K562 (cell line): Measurements from ENCODE around the gene TLCD1.

ENCODE experiments used
- C11orf30 ChIP-seq: fragments of 450-650 bp; IDR thresholded peaks from 2 replicates; pipeline ENCODE4 v1.6.1; 2016; ENCODE audit warnings: low read depth, mild to moderate bottlenecking
- ETV1 ChIP-seq: fragments of 450-650 bp; conservative IDR thresholded peaks from 2 replicates; pipeline ENCODE4 v1.6.1; 2016; ENCODE audit warnings: missing genetic modification characterization, control low read depth, low read depth, missing compliant biosample characterization
- POLR2A ChIP-seq: fragments of 450-650 bp; conservative IDR thresholded peaks from 2 replicates; pipeline ENCODE4 v1.6.1; 2016
- TAF1 ChIP-seq: IDR thresholded peaks from 2 replicates; pipeline ENCODE4 v1.6.1; 2011; ENCODE audit warnings: mild to moderate bottlenecking, low read length, moderate library complexity; ENCODE audit not compliant: insufficient read depth, control insufficient read depth, severe bottlenecking; ENCODE audit errors: extremely low read depth
- ZC3H4 ChIP-seq: sonication (generic); formaldehyde crosslinking; IDR thresholded peaks from 2 replicates; pipeline ENCODE4 v1.9.0; 2021; ENCODE audit warnings: missing genetic modification reagents, borderline replicate concordance
- ZKSCAN1 ChIP-seq: fragments of 150-350 bp; IDR thresholded peaks from 2 replicates; pipeline ENCODE4 v1.6.1; 2016; ENCODE audit warnings: low read depth, low read length
- TF ChIP-seq, protein P1 (sequence below), 3 experiments: IDR thresholded peaks in 2 of 3; conservative IDR thresholded peaks in 1 of 3; 2 replicates each; pipeline ENCODE4 v1.5.1; 2011 to 2012; ENCODE audit warnings: low read length in 3 of 3, mild to moderate bottlenecking in 3 of 3, control low read depth in 2 of 3, improper control_type of control experiment in 1 of 3, inconsistent platforms in 1 of 3, low read depth in 1 of 3, mixed read lengths in 1 of 3, moderate library complexity in 1 of 3; ENCODE audit not compliant: insufficient read depth in 2 of 3
- TF ChIP-seq, protein P2 (sequence below): sonication (generic); formaldehyde crosslinking; IDR thresholded peaks from 2 replicates; pipeline ENCODE4 v1.8.0; 2022; ENCODE audit warnings: mild to moderate bottlenecking, missing genetic modification reagents, borderline replicate concordance

DNA sequence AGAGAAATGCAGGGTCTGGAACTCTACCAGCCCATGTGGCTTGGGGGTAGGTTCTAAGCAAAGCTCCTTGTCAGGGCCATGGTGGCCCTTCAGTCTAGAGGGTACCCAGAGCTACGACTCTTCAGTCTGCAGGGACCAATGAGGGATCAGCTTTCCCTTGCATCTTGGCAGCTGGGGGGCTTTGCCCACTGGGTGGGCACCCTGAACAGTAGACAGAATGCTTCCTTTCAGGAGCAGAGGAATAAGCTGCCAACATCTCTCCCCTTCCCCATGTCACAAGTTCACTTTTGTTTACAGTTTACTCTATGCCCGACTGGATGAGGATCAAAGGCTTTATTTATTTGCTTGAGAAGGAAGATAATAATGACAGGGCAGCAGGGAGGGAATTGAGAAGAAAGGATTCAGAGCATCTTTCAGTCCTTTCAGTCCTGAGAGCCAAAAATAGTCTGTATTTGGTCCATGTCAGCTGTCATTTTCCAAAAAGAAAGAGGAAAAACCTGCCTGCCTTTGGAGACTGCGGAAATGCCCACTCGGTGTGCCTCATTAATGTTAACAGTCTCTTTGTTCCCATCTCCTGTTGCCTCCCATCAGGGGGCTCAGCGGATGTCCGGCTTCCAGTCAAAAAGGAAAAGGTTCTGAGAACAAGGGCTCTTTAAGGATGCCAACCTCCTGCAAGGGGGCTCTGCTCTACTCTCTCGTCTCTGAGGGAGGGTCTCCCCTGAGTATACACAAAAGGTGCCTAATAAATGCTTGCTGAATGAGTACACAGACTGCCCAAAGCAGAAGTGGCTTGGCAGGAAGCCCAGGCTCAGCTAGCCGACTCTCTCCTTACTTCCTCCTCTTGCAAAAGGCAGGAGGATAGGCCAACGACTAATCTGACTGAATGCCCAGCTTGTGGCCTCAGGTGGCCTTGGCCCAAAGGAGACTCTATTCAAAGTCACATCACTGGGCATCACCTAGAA lies 34.8 kb upstream of the TLCD1 start:
- TF ChIP-seq, protein P1, sequence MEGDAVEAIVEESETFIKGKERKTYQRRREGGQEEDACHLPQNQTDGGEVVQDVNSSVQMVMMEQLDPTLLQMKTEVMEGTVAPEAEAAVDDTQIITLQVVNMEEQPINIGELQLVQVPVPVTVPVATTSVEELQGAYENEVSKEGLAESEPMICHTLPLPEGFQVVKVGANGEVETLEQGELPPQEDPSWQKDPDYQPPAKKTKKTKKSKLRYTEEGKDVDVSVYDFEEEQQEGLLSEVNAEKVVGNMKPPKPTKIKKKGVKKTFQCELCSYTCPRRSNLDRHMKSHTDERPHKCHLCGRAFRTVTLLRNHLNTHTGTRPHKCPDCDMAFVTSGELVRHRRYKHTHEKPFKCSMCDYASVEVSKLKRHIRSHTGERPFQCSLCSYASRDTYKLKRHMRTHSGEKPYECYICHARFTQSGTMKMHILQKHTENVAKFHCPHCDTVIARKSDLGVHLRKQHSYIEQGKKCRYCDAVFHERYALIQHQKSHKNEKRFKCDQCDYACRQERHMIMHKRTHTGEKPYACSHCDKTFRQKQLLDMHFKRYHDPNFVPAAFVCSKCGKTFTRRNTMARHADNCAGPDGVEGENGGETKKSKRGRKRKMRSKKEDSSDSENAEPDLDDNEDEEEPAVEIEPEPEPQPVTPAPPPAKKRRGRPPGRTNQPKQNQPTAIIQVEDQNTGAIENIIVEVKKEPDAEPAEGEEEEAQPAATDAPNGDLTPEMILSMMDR (IDR thresholded peaks at IDR 0.05 in 2 of 3, conservative IDR thresholded peaks at IDR 0.05 in 1 of 3; ENCODE audit: insufficient read depth in 2 of 3, low read depth in 1 of 3, low read length in 3 of 3) = no peak
- TF ChIP-seq ZKSCAN1 = no peak
- TF ChIP-seq, protein P2, sequence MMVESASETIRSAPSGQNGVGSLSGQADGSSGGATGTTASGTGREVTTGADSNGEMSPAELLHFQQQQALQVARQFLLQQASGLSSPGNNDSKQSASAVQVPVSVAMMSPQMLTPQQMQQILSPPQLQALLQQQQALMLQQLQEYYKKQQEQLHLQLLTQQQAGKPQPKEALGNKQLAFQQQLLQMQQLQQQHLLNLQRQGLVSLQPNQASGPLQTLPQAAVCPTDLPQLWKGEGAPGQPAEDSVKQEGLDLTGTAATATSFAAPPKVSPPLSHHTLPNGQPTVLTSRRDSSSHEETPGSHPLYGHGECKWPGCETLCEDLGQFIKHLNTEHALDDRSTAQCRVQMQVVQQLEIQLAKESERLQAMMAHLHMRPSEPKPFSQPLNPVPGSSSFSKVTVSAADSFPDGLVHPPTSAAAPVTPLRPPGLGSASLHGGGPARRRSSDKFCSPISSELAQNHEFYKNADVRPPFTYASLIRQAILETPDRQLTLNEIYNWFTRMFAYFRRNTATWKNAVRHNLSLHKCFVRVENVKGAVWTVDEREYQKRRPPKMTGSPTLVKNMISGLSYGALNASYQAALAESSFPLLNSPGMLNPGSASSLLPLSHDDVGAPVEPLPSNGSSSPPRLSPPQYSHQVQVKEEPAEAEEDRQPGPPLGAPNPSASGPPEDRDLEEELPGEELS = no peak
- TF ChIP-seq C11orf30 = no peak
- TF ChIP-seq TAF1 = no peak
- TF ChIP-seq ETV1 (tag) = no peak
- no peak for TF ChIP-seq ZC3H4 (CRISPR knock-in tag)
- no peak for TF ChIP-seq POLR2A
